ENCODE measurements around the gene MED26.

DNA sequence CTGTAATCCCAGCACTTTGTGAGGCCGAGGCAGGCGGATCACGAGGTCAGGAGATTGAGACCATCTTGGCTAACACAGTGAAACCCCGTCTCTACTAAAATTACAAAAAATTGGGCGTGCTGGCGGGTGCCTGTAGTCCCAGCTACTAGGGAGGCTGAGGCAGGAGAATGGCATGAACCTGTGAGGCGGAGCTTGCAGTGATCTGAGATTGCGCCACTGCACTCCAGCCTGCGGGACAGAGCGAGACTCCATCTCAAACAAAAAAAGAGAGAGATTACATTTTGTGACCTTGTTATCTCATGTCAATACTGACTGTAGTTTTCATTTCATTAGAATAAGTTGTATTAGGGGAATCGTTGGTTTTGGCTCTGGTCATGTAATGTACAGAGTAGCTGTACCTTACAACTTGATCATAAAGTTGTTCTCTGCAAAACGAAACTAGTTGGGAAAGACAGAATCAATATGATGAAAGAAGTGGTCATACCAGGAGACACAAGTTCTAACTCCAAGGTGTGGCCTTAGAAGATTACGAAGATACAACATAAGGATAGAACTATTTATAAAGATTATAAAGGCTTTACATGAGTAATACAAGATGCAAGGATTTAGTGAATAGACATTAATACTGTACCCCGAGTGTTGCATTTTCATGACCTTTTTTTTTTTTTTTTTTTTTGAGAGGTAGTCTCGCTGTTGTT is 48.2 kb upstream of the MED26 start:
- TF ChIP-seq POLR2AphosphoS5 (IDR thresholded peaks at IDR 0.05; ENCODE audit: low read depth) (no peak), CTCF (conservative IDR thresholded peaks at IDR 0.05; ENCODE audit: low read depth in 2 of 2) (no peak), EZH2 (IDR thresholded peaks at IDR 0.05; ENCODE audit: low read depth, unreplicated experiment) (no peak), REST (IDR thresholded peaks at IDR 0.05; ENCODE audit: unreplicated experiment) (no peak), EZH2phosphoT487 (IDR thresholded peaks at IDR 0.05; ENCODE audit: unreplicated experiment) (no peak), NANOG (IDR thresholded peaks at IDR 0.05; ENCODE audit: borderline replicate concordance) (no peak), ZNF114 (CRISPR knock-in tag; IDR thresholded peaks at IDR 0.05) (no peak)
- TF ChIP-seq, protein P1, sequence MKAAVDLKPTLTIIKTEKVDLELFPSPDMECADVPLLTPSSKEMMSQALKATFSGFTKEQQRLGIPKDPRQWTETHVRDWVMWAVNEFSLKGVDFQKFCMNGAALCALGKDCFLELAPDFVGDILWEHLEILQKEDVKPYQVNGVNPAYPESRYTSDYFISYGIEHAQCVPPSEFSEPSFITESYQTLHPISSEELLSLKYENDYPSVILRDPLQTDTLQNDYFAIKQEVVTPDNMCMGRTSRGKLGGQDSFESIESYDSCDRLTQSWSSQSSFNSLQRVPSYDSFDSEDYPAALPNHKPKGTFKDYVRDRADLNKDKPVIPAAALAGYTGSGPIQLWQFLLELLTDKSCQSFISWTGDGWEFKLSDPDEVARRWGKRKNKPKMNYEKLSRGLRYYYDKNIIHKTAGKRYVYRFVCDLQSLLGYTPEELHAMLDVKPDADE (IDR thresholded peaks at IDR 0.05) = no peak
